ENCODE results near the gene SLC35E3. TPM values are rescaled to one million over a fixed set of nuclear protein-coding genes. Genes with fewer than 3 reads are reported as not detected.

Gene SLC35E3
- total and polyA plus RNA-seq, 2 donors (not counting 1 experiment from before 2014, with no cell fraction given) = 4.1 to 11.1 TPM

GRCh38 chr12:68828672-68829068 is 82.7 kb downstream of the SLC35E3 start:
- Histone ChIP-seq H3K4me1 (ENCODE audit: control insufficient read depth, extremely low read depth, insufficient read depth, low read length) (no peaks in the 10 kb centered on the region), H3K27me3 (ENCODE audit: control insufficient read depth, insufficient read depth, low read length) (no peaks in the 10 kb centered on the region), H3K9me3 (ENCODE audit: control insufficient read depth, insufficient read depth, low read depth, low read length) (no peaks in the 10 kb centered on the region), H4K20me1 (ENCODE audit: control insufficient read depth, extremely low read depth, insufficient read depth, low read length) (no peaks in the 10 kb centered on the region), H3K27ac (ENCODE audit: insufficient read depth, low read length) (no peak overlapping the region), H3K36me3 (ENCODE audit: control insufficient read depth, insufficient read depth, low read length) (peaks cover 4% of the 10 kb centered on the region), H3K4me2 (ENCODE audit: extremely low read depth, insufficient read depth, low read length) (no peak overlapping the region), H3K9ac (ENCODE audit: insufficient read depth, low read length) (no peak overlapping the region), H3K79me2 (ENCODE audit: control insufficient read depth, insufficient read depth, low read length) (peaks cover 9% of the 10 kb centered on the region), H2AFZ (ENCODE audit: low read length) (no peak overlapping the region), H3K4me3 (replicated peaks in 1 of 4; ENCODE audit: control extremely low read depth in 1 of 4, insufficient read depth in 1 of 4, low read depth in 3 of 4, low read length in 4 of 4) (no peak overlapping the region)
- DNase-seq (ENCODE audit: low read depth in 2 of 2) = no peak
- no peak for TF ChIP-seq CTCF (conservative IDR thresholded peaks at IDR 0.05 in 1 of 2, IDR thresholded peaks at IDR 0.05 in 1 of 2; ENCODE audit: low read depth in 1 of 2, low read length in 2 of 2)
- TF ChIP-seq EZH2 (IDR thresholded peaks at IDR 0.05; ENCODE audit: low read length, missing control alignments) = no peak

Other genes starting within 250 kb of the SLC35E3 start
- 121 and 194 TPM in 2 replicates for gene RAP1B, start 135.3 kb upstream of the SLC35E3 start, total RNA-seq
- gene RAP1B, start 135.3 kb upstream of the SLC35E3 start, polyA plus RNA-seq = 293 and 383 TPM in 2 replicates
- gene NUP107, start 59.2 kb upstream of the SLC35E3 start, total RNA-seq = 24.6 and 44.2 TPM in 2 replicates
- gene NUP107, start 59.2 kb upstream of the SLC35E3 start, polyA plus RNA-seq = 37.7 and 56.5 TPM in 2 replicates
- gene MDM2, start 62.0 kb downstream of the SLC35E3 start, total RNA-seq = 233 and 240 TPM in 2 replicates
- 46.3 and 46.6 TPM in 2 replicates for gene MDM2, start 62.0 kb downstream of the SLC35E3 start, polyA plus RNA-seq
- gene CPM, start 187.0 kb downstream of the SLC35E3 start, total RNA-seq = 23.5 and 29.8 TPM in 2 replicates
- 5.3 and 19.4 TPM in 2 replicates for gene CPM, start 187.0 kb downstream of the SLC35E3 start, polyA plus RNA-seq

Measured in fibroblast of lung (primary cell).